GM12878 (cell line): ENCODE results near the gene SLC37A2. TPM values are rescaled to one million over a fixed set of nuclear protein-coding genes. Genes with fewer than 3 reads are reported as not detected.

Experiments used
- ATAC-seq: fragments of 200-7000 bp; cut with Tn5 transposase; 3 replicates; pipeline ENCODE4 v1.9.1; 2020; ENCODE audit warnings: mild to moderate bottlenecking, moderate library complexity
- BruUV-seq: library from RNA; stranded (reverse); fragments of 400-500 nt; replicated peaks from 2 replicates; lab custom pipeline; 2021; lab: Mats Ljungman, UMichigan
- CTCF ChIA-PET: fragments of 300-600 bp; sonication (Branson Sonifier 250); formaldehyde crosslinking; extraction: SDS; loops from one replicate; lab custom pipeline; 2021; ENCODE audit warnings: inconsistent platforms; lab: Yijun Ruan, JAX
- POLR2A ChIA-PET: fragments of 350-600 bp; formaldehyde crosslinking; extraction: SDS; loops from one replicate; lab custom pipeline; 2021; ENCODE audit warnings: inconsistent platforms; lab: Charles Lee
- RAD21 ChIA-PET: fragments of 300-600 bp; sonication (Branson Sonifier 250); formaldehyde crosslinking; loops from one replicate; lab custom pipeline; 2023; ENCODE audit warnings: antibody characterized with exemption; ENCODE audit not compliant: unreplicated experiment; lab: Charles Lee
- SMC1A ChIA-PET: fragments of 300-600 bp; sonication (Branson Sonifier 250); formaldehyde crosslinking; loops from one replicate; lab custom pipeline; 2023; ENCODE audit not compliant: unreplicated experiment, uncharacterized antibody; lab: Charles Lee
- DNase-seq: peaks from one replicate; pipeline ENCODE4 v3.0.0-alpha.2; 2011; ENCODE audit warnings: low read depth, low spot score
- FAIRE-seq: peaks from 3 replicates; lab custom pipeline; 2011; peaks lifted over from hg19 to GRCh38; lab: Jason Lieb, UNC
- H2AFZ ChIP-seq: 2 replicates; pipeline ENCODE4 v1.6.0; 2011; ENCODE audit warnings: low read depth, low read length, control low read depth; ENCODE audit not compliant: control insufficient read depth
- H3K27ac ChIP-seq: 2 replicates; pipeline ENCODE4 v1.5.1; 2011; ENCODE audit warnings: control low read depth; ENCODE audit not compliant: control insufficient read depth, insufficient read depth
- H3K27me3 ChIP-seq, 2 experiments: replicated peaks in 1 of 2; 2 replicates each; pipeline versions ENCODE4 v1.6.0 to v1.6.1; 2011; ENCODE audit warnings: low read length in 1 of 2; ENCODE audit not compliant: control insufficient read depth in 2 of 2, insufficient read depth in 2 of 2
- H3K36me3 ChIP-seq, 2 experiments: 2 replicates each; pipeline ENCODE4 v1.5.1; 2011; ENCODE audit warnings: low read length in 1 of 2; ENCODE audit not compliant: control insufficient read depth in 2 of 2, insufficient read depth in 2 of 2
- H3K4me1 ChIP-seq: 2 replicates; pipeline ENCODE4 v1.6.1; 2011; ENCODE audit warnings: mild to moderate bottlenecking, low read length, moderate library complexity, mixed read lengths; ENCODE audit not compliant: control insufficient read depth, insufficient read depth
- H3K4me2 ChIP-seq: 2 replicates; pipeline ENCODE4 v1.6.0; 2011; ENCODE audit warnings: control low read depth; ENCODE audit not compliant: control insufficient read depth, insufficient read depth
- H3K4me3 ChIP-seq: fragments of 200-600 bp; sonication (generic); 2 replicates; pipeline ENCODE4 v1.5.1; 2016
- H3K79me2 ChIP-seq: 2 replicates; pipeline ENCODE4 v1.6.0; 2011; ENCODE audit warnings: low read length; ENCODE audit not compliant: control insufficient read depth, insufficient read depth
- H3K9ac ChIP-seq: 2 replicates; pipeline ENCODE4 v1.8.0; 2011; ENCODE audit warnings: low read length, control low read depth, mixed read lengths; ENCODE audit not compliant: control insufficient read depth, insufficient read depth
- H3K9me3 ChIP-seq: replicated peaks from 3 replicates; pipeline ENCODE4 v1.5.1; 2011; ENCODE audit warnings: mild to moderate bottlenecking, low read length; ENCODE audit not compliant: control insufficient read depth, insufficient read depth
- H4K20me1 ChIP-seq: 2 replicates; pipeline ENCODE4 v1.6.0; 2011; ENCODE audit not compliant: control insufficient read depth, insufficient read depth
- POLR2AphosphoS2 ChIP-seq: IDR thresholded peaks from 2 replicates; pipeline ENCODE4 v1.6.1; 2011; ENCODE audit warnings: low read depth, mild to moderate bottlenecking, low read length, improper control_type of control experiment, moderate library complexity
- RFX5 ChIP-seq: IDR thresholded peaks from 2 replicates; pipeline ENCODE4 v1.6.1; 2011; ENCODE audit warnings: low read depth, low read length, improper control_type of control experiment
- SIN3A ChIP-seq: IDR thresholded peaks from 2 replicates; pipeline ENCODE4 v1.6.1; 2012; ENCODE audit warnings: low read depth, low read length, improper control_type of control experiment
- SRF ChIP-seq, 2 experiments: IDR thresholded peaks; 2 replicates each; pipeline ENCODE4 v1.6.1; 2011; ENCODE audit warnings: low read depth in 2 of 2, low read length in 2 of 2, mild to moderate bottlenecking in 1 of 2, moderate library complexity in 1 of 2
- TBL1XR1 ChIP-seq: IDR thresholded peaks from 2 replicates; pipeline ENCODE4 v1.6.1; 2012; ENCODE audit warnings: low read depth, low read length, improper control_type of control experiment
- TCF12 ChIP-seq: IDR thresholded peaks from 2 replicates; pipeline ENCODE4 v1.6.1; 2011; ENCODE audit warnings: low read depth, mild to moderate bottlenecking, low read length
- ZNF24 ChIP-seq: fragments of 450-650 bp; IDR thresholded peaks from 2 replicates; pipeline ENCODE4 v1.6.1; 2017; ENCODE audit warnings: antibody characterized with exemption, mild to moderate bottlenecking
- WGBS: methylation state at CpG from one replicate; pipeline ENCODE4 v1.1.6; 2016; ENCODE audit warnings: low lambda C conversion rate; ENCODE audit not compliant: insufficient replicate concordance, insufficient coverage; ENCODE audit errors: missing lambda C conversion rate; 5-methylcytosine and 5-hydroxymethylcytosine counted together
- in situ Hi-C: fragments of 300-500 bp; cut with MboI; formaldehyde crosslinking; loops from 9 replicates; pipeline ENCODE4 v1.14.3; 2018; ENCODE audit warnings: mixed read lengths
- intact Hi-C: fragments of 100-400 bp; cut with micrococcal nuclease; formaldehyde crosslinking; loops from one replicate; pipeline ENCODE4 v1.14.2; 2022; ENCODE audit not compliant: unreplicated experiment
- polyA plus RNA-seq, 11 experiments: library from polyadenylated mRNA; depleted of rRNA in 4 of 11; unstranded in 6 of 11; stranded (reverse) in 5 of 11; fragments of >200 nt; fragmentation: Nextera tagmentation in 4 of 11; fragmentation: Illumina TruSeq in 1 of 11; extraction: Ambion mirVana in 4 of 11; extraction: Trizol in 1 of 11; gene quantifications; 1 replicate in 1 of 11; 2 replicates in 10 of 11; pipeline versions ENCODE4 v1.2.1 to v1.2.3, GENCODE V29; 2011 to 2016; ENCODE audit warnings: inconsistent platforms in 2 of 11, missing spikeins in 2 of 11, low read depth in 1 of 11
- total RNA-seq, 4 experiments: library from RNA; depleted of rRNA in 3 of 4; stranded (reverse); fragments of >200 nt in 3 of 4; fragmentation: Illumina TruSeq in 1 of 4; extraction: Trizol in 1 of 4; gene quantifications; 2 replicates each; pipeline versions ENCODE4 v1.2.1 to v1.2.3, GENCODE V29; 2013 to 2021
- TF ChIP-seq, protein P1 (sequence below): fragments of 150-350 bp; IDR thresholded peaks from 2 replicates; pipeline ENCODE4 v1.6.1; 2014; ENCODE audit warnings: mild to moderate bottlenecking, low read depth, low read length
- TF ChIP-seq, protein P2 (sequence below): fragments of 450-650 bp; IDR thresholded peaks from 2 replicates; pipeline ENCODE4 v1.6.1; 2017; ENCODE audit warnings: mild to moderate bottlenecking
- TF ChIP-seq, protein P3 (sequence below): fragments of 450-650 bp; IDR thresholded peaks from 2 replicates; pipeline ENCODE4 v1.6.1; 2017; ENCODE audit warnings: mild to moderate bottlenecking, moderate library complexity
- TF ChIP-seq, protein P4 (sequence below): fragments of 450-650 bp; IDR thresholded peaks from 2 replicates; pipeline ENCODE4 v1.6.1; 2014; ENCODE audit warnings: mild to moderate bottlenecking
- TF ChIP-seq, protein P5 (sequence below): IDR thresholded peaks from 2 replicates; pipeline ENCODE4 v1.6.1; 2011; ENCODE audit warnings: borderline replicate concordance, low read depth, mild to moderate bottlenecking, moderate library complexity, low read length; ENCODE audit not compliant: insufficient read depth, poor library complexity, severe bottlenecking

The SLC37A2 gene
- total and polyA plus RNA-seq, 10 of the 15 experiments (the other 5 are each of a cell fraction or from before 2014, with no cell fraction given) = 0.26 to 9.8 (median 2.0) TPM

DNA sequence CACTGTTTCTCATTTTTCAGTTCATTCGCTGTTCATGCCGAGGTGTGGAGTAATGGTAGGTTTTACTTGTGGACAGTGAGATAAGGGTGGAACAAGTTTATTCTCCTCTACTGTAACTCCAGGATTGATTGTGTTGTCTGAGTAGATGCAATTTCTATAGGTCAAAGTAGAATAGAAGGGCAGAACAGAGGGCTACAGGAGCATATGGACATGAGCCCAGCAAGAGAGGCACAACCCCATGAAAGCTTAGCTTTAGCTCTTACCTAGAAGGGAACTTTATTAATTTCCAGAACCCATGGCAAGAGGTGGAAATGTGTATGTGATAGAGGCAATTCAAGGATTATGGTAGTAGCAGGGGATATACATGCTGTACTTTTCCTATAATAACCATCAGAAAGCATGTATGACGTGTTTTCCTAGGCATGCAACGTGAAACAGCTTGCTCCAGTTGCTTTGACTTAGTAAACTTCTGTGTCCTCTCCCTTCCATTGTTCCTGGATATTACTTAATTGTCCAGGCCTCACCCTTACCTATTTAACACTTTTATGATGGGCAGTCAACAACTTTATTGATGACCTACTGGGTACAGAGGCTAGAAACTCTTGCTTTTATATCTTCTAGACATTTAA, 13.8 kb upstream of the SLC37A2 start:
- Histone ChIP-seq H4K20me1 (no peaks in the 10 kb centered on the region), H3K9ac (no peak overlapping the region)
- WGBS = 63% methylated on average over 4 of the region's 4 CpGs
- TF ChIP-seq RFX5 (no peak), TCF12 (no peak), SIN3A (no peak), POLR2AphosphoS2 (no peak), TBL1XR1 (no peak), ZNF24 (no peak), SRF (IDR thresholded peaks at IDR 0.05; ENCODE audit: low read depth in 2 of 2, low read length in 2 of 2) (no peak)
- TF ChIP-seq, protein P1, sequence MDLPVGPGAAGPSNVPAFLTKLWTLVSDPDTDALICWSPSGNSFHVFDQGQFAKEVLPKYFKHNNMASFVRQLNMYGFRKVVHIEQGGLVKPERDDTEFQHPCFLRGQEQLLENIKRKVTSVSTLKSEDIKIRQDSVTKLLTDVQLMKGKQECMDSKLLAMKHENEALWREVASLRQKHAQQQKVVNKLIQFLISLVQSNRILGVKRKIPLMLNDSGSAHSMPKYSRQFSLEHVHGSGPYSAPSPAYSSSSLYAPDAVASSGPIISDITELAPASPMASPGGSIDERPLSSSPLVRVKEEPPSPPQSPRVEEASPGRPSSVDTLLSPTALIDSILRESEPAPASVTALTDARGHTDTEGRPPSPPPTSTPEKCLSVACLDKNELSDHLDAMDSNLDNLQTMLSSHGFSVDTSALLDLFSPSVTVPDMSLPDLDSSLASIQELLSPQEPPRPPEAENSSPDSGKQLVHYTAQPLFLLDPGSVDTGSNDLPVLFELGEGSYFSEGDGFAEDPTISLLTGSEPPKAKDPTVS = no peak
- TF ChIP-seq, protein P2, sequence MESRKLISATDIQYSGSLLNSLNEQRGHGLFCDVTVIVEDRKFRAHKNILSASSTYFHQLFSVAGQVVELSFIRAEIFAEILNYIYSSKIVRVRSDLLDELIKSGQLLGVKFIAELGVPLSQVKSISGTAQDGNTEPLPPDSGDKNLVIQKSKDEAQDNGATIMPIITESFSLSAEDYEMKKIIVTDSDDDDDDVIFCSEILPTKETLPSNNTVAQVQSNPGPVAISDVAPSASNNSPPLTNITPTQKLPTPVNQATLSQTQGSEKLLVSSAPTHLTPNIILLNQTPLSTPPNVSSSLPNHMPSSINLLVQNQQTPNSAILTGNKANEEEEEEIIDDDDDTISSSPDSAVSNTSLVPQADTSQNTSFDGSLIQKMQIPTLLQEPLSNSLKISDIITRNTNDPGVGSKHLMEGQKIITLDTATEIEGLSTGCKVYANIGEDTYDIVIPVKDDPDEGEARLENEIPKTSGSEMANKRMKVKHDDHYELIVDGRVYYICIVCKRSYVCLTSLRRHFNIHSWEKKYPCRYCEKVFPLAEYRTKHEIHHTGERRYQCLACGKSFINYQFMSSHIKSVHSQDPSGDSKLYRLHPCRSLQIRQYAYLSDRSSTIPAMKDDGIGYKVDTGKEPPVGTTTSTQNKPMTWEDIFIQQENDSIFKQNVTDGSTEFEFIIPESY = no peak
- TF ChIP-seq, protein P3, sequence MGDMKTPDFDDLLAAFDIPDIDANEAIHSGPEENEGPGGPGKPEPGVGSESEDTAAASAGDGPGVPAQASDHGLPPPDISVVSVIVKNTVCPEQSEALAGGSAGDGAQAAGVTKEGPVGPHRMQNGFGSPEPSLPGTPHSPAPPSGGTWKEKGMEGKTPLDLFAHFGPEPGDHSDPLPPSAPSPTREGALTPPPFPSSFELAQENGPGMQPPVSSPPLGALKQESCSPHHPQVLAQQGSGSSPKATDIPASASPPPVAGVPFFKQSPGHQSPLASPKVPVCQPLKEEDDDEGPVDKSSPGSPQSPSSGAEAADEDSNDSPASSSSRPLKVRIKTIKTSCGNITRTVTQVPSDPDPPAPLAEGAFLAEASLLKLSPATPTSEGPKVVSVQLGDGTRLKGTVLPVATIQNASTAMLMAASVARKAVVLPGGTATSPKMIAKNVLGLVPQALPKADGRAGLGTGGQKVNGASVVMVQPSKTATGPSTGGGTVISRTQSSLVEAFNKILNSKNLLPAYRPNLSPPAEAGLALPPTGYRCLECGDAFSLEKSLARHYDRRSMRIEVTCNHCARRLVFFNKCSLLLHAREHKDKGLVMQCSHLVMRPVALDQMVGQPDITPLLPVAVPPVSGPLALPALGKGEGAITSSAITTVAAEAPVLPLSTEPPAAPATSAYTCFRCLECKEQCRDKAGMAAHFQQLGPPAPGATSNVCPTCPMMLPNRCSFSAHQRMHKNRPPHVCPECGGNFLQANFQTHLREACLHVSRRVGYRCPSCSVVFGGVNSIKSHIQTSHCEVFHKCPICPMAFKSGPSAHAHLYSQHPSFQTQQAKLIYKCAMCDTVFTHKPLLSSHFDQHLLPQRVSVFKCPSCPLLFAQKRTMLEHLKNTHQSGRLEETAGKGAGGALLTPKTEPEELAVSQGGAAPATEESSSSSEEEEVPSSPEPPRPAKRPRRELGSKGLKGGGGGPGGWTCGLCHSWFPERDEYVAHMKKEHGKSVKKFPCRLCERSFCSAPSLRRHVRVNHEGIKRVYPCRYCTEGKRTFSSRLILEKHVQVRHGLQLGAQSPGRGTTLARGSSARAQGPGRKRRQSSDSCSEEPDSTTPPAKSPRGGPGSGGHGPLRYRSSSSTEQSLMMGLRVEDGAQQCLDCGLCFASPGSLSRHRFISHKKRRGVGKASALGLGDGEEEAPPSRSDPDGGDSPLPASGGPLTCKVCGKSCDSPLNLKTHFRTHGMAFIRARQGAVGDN = no peak
- TF ChIP-seq, protein P4, sequence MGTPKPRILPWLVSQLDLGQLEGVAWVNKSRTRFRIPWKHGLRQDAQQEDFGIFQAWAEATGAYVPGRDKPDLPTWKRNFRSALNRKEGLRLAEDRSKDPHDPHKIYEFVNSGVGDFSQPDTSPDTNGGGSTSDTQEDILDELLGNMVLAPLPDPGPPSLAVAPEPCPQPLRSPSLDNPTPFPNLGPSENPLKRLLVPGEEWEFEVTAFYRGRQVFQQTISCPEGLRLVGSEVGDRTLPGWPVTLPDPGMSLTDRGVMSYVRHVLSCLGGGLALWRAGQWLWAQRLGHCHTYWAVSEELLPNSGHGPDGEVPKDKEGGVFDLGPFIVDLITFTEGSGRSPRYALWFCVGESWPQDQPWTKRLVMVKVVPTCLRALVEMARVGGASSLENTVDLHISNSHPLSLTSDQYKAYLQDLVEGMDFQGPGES = no peak
- TF ChIP-seq, protein P5, sequence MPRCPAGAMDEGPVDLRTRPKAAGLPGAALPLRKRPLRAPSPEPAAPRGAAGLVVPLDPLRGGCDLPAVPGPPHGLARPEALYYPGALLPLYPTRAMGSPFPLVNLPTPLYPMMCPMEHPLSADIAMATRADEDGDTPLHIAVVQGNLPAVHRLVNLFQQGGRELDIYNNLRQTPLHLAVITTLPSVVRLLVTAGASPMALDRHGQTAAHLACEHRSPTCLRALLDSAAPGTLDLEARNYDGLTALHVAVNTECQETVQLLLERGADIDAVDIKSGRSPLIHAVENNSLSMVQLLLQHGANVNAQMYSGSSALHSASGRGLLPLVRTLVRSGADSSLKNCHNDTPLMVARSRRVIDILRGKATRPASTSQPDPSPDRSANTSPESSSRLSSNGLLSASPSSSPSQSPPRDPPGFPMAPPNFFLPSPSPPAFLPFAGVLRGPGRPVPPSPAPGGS = no peak

More for the DNA sequence above, 13.8 kb upstream of the SLC37A2 start:
- intact Hi-C loops = no loop called here
- ChIA-PET SMC1A (interaction anchor here (1.3 kb wide), 1 partner anchor 57 kb away, joined by 3 read pairs; no protein-coding TSS in a partner anchor), CTCF (interaction anchor here (1.3 kb wide), 1 partner anchor 91 kb away, joined by 3 read pairs; no protein-coding TSS in a partner anchor), POLR2A (no interaction called here), RAD21 (no interaction called here)
- no peak overlapping the region for H3K4me2 ChIP-seq
- H2AFZ ChIP-seq = no peak overlapping the region
- H3K79me2 ChIP-seq = no peaks in the 10 kb centered on the region
- no peak for ATAC-seq
- no TSS peak for BruUV-seq
- in situ Hi-C loops = no loop called here
- H3K4me3 ChIP-seq = no peak overlapping the region
- no peak for DNase-seq
- FAIRE-seq = no peak
- no peaks in the 10 kb centered on the region for H3K4me1 ChIP-seq
- no peaks in the 10 kb centered on the region for H3K27me3 ChIP-seq
- H3K9me3 ChIP-seq = no peaks in the 10 kb centered on the region; the same call in 2 of the 3 replicates
- H3K27ac ChIP-seq = no peak overlapping the region
- H3K36me3 ChIP-seq = no peaks in the 10 kb centered on the region
